HG02973 (cell line): ENCODE results near the gene PPP1R12B.
"Not testable (repeated sequence)": the region's sequence is repeated elsewhere in the genome, so short reads cannot be mapped to it uniquely, and the experiment has no call there.

Experiments
- ATAC-seq: cut with Tn5 transposase; IDR thresholded peaks from one replicate; pipeline ENCODE4 v1.9.1; 2021; ENCODE audit warnings: moderate library complexity; ENCODE audit not compliant: unreplicated experiment

The PPP1R12B gene

DNA sequence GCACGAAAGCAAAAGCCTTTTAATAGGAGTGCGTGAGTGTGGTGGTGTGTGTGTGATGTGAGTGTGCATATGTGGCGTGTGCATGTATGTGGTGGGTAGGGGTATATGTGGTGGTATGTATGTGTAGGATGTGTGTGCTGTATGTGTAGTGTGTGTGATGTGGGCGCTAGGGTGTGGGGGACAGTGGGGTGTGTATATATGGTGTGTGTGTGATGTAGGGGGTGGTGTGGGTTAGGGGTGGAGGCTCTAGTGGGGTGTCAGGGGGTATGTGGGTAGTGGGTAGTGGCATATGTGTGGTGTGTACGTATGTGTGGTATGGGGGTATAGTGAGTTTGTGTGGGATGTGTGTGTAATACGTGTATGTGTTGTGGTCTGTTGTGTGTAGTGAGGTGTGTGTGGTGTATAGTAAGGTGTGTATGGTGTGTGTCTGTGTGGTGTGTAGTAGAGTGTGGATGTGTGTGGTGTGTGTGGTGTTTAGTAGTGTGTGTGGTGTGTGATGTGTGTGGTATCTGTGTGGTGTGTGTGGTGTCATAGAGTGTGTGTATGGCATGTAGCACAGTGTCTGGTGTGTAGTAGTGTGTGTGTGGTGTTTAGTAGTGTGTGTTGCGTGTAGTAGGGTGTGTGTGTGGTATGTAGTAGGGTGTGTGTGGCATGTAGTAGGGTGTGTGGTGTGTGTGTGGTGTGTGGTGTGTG is 275.7 kb downstream of the PPP1R12B start:
- no peak for ATAC-seq

DNA sequence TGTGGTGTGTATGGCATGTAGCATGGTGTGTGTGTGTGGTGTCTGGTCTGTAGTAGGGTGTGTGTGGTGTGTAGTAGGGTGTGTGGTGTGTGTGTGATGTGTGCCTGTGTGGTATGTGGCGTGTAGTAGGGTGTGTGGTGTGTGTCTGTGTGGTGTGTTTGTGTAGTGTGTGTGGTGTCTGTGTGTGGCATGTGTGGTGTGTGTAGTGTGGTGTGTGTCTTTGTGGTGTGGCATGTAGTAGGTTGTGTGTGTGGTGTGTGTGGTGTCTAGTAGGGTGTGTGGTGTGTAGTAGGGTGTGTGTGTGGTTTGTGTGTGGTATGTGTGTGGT is 276.2 kb downstream of the PPP1R12B start:
- ATAC-seq = no peak

DNA sequence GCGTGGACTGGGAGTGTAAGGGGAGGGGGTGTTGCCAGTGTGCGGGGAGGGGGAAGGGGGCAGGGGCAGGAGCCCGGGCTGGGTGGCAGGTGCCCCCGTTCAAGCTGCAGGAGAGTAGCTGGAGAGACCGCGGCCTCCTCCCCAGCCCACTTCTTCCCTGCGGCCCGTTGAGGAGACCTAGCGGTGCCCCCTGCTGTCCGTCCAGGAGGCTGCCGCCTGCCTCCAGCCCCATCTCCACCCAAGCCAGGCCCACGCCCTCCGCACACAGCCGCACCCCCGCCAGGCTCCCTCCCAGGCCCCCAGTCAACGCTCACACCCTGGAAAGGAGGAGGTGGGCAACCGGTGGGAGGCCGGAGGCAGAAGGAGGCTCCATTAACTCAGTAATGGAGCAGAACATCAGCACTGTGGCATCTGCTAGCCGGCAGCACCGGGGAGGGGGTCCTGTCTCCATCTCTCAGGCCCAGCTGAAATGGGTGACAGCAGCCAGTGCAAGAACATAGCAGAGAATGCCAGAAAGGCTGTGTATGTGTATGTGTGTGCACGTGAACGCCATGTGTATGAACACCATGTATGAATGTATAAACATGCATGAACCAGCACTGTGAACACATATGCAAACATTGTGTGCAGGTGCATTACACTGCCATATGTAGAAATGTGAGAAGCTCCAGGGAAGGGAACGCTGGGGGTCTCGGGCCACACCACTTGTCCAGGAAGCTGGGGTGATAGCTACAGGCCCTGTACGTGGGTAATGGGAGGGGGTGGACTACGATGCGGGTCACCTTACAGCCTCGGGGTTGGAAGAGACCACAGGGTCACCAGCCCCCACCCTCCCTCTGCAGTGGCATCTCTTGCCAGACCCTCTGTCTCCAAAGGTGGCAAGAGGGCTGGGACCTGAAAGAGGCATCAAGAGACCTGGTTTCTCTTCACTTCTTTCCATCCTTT is 277.2 kb downstream of the PPP1R12B start:
- no peak for ATAC-seq

DNA sequence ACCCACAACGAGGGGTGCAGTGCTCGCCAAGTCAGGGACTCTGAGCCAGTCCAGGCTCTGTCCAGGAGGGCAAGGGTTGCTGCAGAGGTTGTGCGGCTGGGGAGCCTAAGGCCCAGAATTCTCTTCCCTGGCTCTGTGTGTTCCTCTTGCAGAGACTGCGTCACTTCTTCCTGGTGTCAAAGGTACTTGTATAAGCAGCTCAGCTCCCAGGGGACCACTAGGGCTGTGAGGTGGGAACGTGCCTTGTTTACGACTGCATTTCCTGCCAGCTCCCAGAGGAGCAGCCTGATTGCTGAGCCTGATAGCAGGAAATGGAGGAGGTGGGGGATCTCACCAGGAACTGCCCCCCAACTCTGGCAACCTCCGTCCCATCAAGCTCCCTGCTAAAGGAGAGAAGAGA is 278.5 kb downstream of the PPP1R12B start:
- ATAC-seq = not testable (repeated sequence)

DNA sequence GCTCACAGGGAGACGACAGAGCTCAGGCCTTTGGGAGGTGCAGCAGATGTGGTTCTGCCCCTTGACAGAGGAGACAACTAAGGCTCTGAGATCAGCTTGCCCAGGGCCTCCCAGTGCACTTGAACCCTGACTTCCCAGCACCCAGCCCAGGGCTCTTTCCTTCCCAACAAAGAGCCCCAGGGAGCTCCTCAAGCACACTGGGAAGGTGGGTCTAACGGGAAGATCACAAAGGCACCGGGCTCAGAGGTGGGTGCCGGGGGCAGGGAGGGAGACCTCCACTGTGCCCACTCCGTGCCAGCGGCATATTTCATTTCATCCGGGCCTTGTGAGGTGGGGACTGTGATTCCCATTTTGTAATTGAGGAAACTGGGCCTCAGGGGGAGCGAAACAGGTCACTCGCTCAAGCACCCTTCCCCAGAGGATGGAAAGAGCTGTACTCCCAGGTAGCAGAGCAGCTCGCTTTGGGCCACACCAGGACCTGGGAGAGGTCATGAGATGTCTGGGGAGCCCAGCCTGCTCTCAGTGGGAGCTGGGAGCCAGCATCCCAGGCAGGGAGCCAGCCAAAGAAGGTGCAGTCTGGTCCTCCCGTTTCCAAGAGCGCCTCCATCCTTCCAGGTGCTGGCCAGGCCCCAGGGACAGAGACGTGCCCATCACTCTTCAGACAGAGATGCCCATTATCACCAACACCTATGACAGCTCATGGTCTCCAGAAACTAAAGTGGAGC is 279.5 kb downstream of the PPP1R12B start:
- no peak for ATAC-seq

DNA sequence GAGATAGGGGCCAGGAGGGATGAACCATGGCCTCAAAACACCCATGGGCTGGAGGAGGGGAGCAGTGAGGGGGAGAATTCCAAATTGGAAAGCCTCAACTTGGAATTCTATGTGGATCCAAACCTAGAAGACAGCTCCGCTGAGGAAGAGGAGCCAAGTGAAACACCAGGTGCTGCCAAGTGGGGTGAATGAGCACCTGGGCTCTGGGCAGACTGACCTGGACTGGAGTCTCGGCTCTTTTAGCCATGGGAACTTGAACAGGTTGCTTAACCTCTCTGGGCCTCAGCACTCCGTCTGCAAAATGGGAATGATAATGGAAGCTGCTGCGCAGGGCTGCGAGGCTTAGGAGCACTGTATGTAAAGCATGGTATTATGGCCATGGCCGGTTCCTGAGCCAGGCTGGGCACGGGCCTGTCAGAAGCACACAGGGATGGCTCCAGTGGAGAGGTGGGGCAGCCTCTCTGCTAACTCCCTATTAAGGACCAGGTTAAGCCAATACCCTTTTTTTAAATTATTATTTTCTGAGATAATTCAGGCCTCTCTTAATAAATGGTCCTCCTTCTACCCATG is 280.2 kb downstream of the PPP1R12B start:
- no peak for ATAC-seq

DNA sequence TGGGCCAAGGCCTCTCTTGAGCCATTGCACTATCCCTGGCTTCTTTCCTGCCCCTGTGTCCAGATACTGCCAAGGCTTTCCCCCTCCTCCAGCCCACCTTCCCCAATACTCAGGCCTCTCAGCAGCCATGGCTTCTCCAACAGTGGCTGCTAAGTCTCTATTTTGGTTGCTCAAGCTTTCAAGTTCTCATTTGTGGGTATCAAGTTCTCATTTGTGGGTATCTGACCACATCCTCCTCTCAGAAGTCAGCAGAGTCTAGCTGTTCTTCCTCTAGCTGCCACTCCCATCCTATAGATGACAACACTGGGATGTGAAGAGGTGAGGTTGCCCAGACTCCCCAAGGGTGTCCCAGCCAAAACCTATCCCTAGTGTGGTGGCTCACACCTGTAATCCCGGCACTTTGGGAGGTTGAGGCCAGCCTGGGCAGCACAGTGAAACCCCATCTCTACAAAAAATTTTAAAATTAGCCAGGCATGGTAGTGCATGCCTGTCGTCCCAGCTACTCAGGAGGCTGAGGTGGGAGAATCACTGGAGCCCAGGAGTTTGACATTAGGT is 280.8 kb downstream of the PPP1R12B start:
- peak; percentile 74 for ATAC-seq

DNA sequence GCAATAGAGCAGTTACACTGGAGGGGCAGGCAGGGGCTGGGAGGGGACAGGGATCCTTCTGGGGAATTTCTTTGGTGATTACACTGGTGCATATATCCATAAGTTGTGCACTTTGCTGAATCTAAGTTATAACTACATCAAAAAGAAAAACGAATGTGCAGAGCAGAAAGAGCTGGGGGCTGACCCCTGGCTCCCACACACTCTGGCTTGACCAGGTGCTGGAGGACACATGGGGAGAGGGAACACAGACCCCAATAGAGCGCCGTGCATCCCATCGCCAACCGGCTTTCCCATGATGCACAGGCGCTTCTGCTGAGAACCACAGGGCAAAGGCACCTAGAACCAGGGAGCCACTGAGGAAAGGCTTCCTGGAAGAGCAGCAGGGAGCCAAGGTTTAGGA is 281.6 kb downstream of the PPP1R12B start:
- ATAC-seq = not testable (repeated sequence)

DNA sequence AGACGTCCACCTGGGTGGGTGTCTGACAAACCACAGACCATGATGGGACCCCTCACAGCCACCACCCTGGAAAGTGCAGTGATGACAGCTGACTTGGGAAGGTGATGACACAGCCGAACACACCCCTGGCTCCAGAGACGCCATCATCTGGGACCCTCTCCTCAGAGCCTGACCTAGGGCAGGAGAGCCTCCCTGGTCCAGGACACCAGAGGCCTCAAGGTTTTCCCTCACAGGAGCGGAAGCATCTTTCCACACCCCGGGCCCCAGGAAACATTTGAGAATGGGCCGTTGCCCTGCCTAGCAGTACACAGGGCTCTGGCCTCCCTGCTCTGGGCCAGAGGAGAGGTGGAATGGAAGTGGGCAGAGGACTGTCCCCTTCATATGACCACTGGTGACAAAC is 282.0 kb downstream of the PPP1R12B start:
- ATAC-seq = no peak

DNA sequence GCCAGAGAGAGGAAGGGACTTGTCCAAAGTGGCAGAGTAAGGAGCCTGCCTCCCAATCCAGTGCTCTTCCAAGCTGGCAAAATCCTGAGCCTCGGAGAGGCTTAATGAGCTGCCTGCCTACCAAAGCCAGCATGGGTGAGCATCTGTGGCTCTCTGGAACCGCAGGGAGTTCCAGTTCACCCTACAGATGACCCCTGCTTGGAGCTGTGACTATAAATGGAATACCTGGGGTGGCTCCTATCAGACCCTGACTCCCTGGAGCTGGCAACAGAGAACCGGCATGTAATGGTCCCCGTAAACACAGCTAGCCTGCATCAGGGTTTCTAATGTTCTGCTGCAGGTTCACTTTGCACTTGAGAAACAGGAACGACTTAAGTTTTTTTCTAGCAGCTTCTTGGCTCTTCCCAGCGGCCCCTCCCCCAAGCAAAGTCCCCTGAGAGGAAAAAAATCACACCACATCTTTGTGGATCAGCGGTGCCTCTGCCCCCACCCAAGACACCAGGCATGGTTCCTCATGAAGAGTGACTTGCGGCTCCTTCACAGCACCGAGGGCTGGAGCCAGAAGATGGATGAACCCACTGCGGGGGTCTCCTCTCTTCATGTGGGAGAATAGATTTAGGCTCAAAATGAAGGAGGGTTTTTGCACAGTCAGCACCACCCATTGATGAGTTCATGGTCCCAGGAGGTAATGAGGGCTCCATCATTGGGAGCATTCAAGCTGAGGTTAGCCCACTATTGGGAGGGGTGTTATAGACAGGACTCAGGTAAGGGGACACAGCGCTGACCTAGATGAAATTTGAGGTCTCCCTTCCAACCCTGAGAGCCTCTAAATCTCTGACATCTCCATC is 282.8 kb downstream of the PPP1R12B start:
- no peak for ATAC-seq

DNA sequence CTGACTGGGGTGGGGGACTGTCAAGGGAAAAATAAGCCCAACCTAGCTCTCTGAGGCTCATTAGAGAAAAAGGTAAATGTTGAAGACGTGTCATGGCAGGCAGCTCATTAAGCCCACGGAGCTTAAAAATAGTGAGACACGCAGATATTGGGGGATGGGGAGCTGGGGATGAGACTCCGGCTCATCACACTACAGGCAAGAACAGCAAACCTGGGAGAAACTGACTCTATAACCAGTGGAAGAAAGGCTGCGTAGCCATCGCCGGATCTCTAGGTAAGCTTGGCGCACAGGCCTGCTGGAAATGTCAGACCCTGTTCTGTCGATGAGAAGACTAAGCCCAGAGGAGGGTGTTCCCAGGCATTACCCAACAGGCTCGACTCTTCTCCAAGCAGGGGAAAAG is 283.7 kb downstream of the PPP1R12B start:
- no peak for ATAC-seq

DNA sequence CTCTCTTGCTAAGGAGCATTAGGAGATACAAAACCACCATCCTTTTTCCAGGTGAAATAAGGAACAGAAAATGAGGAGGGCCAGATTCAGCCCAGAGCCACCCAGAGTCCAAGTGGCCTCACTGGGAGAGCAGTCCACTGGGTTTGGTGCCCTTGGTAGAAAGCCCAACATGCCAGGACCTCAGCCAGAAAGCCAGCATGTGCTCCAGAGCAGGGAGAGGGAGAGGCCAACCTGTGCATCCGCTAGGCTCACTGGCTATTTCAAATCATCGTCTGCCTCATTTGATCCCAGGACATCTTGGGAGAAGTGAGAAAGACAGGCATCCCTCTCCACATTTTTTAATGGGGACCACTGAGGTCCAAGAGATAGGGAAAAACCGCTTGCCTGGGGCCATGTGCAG is 287.7 kb downstream of the PPP1R12B start:
- ATAC-seq = not testable (repeated sequence)

DNA sequence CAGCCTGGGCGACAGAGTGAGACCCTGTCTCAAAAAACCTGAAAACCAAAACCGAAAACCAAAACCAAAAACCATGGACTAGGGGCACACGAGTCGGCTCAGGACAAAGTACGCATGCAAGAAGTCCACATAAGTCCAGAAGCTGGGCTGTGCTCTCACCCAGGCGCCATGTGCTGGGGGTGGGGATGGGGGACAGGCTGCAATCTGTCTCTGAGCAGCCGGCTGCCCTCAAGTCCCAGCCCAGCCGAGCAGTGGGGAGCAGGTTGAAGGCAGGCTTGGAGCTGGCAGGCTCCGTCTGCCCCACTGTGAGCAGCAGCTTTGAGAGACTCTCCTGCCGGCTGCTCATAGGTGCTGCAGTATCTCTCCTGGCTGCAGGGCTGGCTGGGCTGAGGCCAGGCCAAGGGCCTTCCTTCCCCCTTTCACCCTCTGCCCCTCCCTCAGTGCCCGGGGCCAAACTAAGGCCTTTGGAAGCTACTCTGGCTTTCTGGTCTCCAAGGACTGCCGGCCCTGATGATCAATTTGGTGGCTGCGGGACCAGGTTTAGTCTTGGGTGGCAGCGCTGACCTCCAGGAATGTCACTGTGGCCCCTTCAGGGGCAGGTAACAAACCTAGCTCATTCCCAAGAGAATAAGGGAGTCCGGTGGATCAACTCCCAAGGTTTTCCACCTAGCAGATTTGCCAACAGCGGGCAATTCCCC is 289.0 kb downstream of the PPP1R12B start:
- ATAC-seq = not testable (repeated sequence)

DNA sequence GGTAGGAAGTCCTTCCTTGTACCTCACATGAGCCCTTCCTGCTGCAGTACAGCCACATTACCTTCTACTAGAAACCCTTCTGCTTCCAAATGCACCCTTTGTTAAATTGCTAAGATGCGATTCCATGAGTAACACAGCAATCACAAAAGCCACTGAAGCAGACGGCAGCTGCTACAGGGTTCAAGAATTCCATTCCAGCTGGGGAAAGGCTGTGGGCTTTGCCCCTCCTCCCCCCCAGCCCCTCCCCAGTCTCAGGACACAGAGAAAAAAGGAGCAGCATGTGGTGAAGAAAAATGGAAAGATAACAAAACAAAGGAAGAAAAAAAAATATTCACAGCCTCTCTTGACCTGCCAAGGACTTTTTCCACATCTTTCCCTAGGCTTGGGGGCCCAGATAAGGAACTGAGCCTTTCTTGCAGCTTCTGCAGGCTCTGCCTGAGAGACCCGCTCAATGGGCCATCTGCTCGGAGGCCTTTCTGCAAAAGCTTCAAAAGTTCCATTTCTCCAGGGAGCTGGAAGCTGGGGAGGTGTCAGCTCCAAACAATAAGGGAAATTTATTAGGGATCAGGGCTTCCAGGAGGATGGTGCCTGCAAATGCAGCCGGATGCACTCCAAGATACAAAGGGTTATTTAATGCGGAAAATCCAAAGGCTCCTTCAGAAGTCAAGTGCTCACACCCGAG is 289.7 kb downstream of the PPP1R12B start:
- ATAC-seq = no peak

DNA sequence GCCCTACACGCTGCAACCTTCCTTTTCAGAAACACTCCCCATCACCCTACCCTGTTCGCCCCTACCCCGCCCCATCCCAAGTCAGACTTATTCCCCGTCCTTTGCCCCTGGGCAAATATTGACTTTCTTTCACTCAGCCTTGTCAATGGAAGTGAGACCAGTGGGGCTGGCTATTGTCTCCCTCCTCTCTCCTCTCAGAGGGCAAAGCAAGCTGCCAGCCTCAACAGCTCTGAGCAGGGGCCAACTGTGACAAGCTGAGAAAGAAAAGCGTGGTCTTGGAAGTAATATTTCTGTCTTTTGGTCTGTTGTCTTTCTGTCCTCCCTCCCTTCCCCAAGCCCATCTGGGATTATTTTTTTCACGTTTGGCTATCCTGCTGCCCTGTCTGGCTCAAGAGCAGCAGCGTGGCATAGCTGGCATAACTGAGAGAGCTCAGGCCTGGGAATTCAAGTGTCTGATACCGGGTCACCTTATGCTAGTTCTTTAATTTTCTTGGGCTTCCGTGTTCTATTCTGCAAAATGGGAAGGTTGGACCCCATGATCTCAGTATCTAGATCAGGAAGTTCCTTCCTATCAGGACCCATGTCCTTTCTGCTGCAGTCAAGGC is 290.3 kb downstream of the PPP1R12B start:
- ATAC-seq = not testable (repeated sequence)

DNA sequence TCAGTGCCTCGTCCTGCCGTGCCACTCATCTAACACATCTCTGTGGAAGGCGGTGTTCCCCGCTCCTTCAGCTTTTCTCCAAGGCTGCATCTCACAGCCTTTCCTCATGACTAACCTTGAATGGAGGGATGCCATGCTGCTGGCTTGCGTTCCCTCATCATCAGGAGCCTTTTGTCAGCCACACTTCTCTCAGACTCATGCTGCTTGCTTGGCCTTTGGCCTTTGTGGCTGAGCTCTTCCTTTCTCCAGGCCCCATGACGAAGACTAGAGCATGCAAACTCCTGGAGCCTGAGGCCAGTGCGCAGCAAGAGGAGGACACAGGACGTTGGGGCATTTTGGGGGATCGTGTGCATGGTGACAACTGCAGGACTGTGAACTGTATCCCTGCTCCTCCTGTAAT is 291.0 kb downstream of the PPP1R12B start:
- no peak for ATAC-seq

DNA sequence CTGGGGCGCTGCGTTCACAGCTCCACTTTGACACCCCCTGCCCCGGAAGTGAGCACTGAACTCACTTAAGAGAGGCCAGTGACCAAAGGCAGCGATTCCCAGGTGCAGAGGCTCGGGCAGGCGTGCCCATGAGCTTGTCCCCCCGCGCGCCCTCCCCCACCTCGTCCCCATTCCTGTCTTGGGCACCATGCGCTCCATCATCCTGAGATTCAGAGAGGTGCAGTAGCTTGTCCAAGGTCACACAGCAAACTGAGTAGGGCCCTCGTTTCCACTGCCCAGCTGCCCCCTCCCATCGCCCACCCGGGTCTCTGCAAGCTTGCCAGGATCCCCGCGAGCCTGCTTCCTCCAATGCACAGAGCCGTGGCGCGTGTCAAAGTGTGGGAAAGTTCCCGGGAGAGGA is 293.7 kb downstream of the PPP1R12B start:
- no peak for ATAC-seq
